ENCODE measurements around the gene TMEM94.
"Not testable (repeated sequence)": the region's sequence is repeated elsewhere in the genome, so short reads cannot be mapped to it uniquely, and the experiment has no call there.

TMEM94 gene

GRCh38 chr17:75474736-75475135 lies 18.3 kb downstream of the TMEM94 start:
- H3K27ac ChIP-seq, result peak overlapping the region; percentile 66 to 87
- DNase-seq (ENCODE audit: low spot score), result no peak
- no peak for TF ChIP-seq CTCF (IDR thresholded peaks at IDR 0.05)
- H3K4me3 ChIP-seq, result no peak overlapping the region

- TF ChIP-seq CTCF (IDR thresholded peaks at IDR 0.05), result no peak
- peak overlapping the region; percentile 47 for H3K4me3 ChIP-seq
- DNase-seq (ENCODE audit: low spot score), result no peak
- peak overlapping the region; percentile 66 to 87 for H3K27ac ChIP-seq
Observed at GRCh38 chr17:75475144-75475835, 18.9 kb downstream of the TMEM94 start.

DNA sequence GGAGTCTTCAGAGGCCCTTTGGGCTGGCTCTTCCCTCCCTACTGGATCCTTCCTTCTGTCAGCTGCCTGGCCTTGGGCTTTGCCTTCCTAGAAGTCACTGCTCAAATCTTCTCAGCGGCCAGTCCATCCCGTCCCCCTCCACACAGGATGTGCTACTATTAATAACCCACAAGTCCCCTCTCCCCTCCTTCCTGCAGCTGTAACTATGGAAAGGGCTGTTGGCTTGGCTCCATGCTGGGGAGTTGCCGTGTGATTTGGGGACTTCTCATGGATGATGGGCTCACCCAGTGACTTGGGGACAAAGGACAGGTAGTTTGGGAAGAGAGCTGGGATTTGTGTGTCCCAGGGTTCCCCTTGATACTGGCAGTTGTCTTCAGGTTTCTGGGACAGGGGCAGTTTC lies 19.4 kb downstream of the TMEM94 start:
- TF ChIP-seq CTCF (IDR thresholded peaks at IDR 0.05), result no peak
- Histone ChIP-seq H3K27ac (peak overlapping the region; percentile 66 to 87), H3K4me3 (peak overlapping the region; percentile 47)
- DNase-seq (ENCODE audit: low spot score), result no peak

- no peak for TF ChIP-seq CTCF (IDR thresholded peaks at IDR 0.05)
- Histone ChIP-seq H3K4me3 (peak overlapping the region; percentile 47), H3K27ac (peak overlapping the region; percentile 66 to 87)
- DNase-seq (ENCODE audit: low spot score), result no peak
Observed at GRCh38 chr17:75476271-75476671, 19.8 kb downstream of the TMEM94 start.

DNA sequence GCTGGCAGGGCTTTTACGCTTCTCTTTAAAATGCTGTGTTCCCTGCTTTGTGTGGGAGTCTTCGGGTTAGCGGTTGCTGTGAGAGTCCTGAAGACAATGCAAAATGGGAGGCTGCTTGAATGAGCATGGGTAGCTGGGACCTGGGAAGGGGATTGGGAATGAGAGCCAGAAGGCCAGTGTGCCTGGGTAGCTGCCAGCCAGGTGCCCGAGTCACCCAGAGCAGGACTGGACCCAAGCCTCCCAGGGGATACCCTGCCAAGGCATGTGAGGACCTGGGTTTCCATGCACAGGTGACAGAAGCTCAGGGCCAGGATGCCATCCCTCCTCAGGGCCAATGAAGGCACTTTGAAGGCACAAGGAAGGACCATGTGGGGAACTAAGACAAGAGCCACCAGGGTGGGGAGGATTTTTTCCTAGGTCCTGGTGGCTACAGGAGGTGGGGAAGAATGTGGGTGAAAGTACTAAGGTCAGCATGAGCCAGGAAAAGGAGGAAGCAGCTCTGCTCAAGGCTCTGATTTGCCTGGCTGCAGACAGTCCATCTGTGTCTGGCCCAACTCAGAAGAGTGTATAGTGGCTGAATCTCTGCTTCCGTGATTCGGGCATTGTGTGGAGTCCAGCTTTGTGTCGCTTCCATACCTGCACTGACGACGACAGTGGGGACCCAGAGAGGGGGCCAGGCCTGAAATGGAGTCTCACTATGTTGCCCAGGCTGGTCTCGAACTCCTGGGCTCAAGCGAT lies 20.5 kb downstream of the TMEM94 start:
- TF ChIP-seq CTCF (IDR thresholded peaks at IDR 0.05), result no peak
- DNase-seq (ENCODE audit: low spot score), result no peak
- H3K4me3 ChIP-seq, result peak overlapping the region; percentile 47
- peak overlapping the region; percentile 66 to 87 for H3K27ac ChIP-seq

DNA sequence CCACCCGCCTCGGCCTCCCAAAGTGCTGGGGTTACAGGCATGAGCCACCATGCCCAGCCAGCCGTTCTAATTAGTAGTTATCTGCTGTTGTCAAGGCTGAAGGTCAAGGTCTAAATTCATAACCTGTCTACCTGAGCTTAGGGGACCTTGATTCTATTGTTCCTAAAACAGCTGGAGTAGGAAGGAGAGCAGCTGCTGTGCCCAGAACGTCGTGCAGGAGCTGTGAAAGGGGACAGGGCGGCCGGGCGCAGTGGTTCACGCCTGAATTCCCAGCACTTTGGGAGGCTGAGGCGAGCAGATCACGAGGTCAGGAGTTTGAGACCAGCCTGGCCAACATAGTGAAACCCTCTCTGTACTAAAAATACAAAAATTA lies 21.0 kb downstream of the TMEM94 start:
- peak overlapping the region; percentile 66 to 87 for H3K27ac ChIP-seq
- H3K4me3 ChIP-seq; DNase-seq (ENCODE audit: low spot score): not testable (repeated sequence)

- H3K4me3 ChIP-seq, result no peak overlapping the region
- H3K27ac ChIP-seq, result no peak overlapping the region
Observed at GRCh38 chr17:75478508-75478907, 22.1 kb downstream of the TMEM94 start.

More at GRCh38 chr17:75478508-75478907, 22.1 kb downstream of the TMEM94 start:
- no peak for TF ChIP-seq CTCF (IDR thresholded peaks at IDR 0.05)
- no peak for DNase-seq (ENCODE audit: low spot score)

Measured in coronary artery (tissue), 2 donors.